GM12874 (cell line): ENCODE data around the gene DYRK3.

Experiments
- TF ChIP-seq, protein P1 (sequence below): IDR thresholded peaks from 2 replicates; pipeline ENCODE4 v1.5.1; 2011; ENCODE audit warnings: low read depth, mild to moderate bottlenecking, control low read depth, low read length, moderate library complexity; ENCODE audit not compliant: insufficient read depth

DYRK3 gene

DNA sequence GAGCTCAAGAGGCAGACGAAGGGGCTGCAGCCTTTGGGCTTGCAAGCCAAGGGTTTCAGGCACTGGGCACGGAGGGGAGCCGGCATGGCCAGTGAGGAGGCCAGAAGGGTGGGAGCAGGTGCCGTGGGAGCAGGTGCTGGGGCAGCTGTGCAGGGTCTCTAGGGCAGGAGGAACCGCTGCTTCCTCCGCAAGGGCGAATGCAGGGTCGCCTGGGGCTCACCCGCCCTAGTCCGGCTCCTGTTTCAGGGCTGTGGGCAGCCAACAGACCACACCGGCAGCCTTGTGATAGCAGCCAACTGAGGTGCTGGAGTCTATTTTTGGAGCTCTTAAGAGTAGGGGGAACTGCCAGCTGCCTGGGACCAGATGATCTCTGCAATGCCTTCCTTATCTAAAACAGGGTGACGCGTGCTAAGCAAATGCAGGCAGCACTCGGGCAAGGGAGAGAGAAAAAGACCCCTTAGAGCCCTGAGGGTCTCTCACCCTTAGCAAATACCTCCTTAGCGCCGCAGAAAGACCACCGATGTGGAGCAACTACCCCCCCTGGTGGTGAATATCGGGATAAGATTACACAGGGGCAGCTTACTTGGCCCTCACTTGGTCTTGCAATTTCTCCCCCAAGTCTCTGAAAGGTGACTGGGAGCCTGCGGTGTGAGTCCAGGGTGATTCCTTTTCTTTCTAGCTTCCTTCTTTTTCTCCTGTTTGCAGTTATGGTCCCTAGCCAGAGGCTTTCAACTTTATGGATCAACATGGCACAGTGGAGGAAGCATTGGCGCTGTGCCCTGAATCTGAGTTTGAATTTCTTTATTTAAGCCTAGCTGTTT lies 28.7 kb downstream of the DYRK3 start:
- TF ChIP-seq, protein P1, sequence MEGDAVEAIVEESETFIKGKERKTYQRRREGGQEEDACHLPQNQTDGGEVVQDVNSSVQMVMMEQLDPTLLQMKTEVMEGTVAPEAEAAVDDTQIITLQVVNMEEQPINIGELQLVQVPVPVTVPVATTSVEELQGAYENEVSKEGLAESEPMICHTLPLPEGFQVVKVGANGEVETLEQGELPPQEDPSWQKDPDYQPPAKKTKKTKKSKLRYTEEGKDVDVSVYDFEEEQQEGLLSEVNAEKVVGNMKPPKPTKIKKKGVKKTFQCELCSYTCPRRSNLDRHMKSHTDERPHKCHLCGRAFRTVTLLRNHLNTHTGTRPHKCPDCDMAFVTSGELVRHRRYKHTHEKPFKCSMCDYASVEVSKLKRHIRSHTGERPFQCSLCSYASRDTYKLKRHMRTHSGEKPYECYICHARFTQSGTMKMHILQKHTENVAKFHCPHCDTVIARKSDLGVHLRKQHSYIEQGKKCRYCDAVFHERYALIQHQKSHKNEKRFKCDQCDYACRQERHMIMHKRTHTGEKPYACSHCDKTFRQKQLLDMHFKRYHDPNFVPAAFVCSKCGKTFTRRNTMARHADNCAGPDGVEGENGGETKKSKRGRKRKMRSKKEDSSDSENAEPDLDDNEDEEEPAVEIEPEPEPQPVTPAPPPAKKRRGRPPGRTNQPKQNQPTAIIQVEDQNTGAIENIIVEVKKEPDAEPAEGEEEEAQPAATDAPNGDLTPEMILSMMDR, result peak; percentile 77

DNA sequence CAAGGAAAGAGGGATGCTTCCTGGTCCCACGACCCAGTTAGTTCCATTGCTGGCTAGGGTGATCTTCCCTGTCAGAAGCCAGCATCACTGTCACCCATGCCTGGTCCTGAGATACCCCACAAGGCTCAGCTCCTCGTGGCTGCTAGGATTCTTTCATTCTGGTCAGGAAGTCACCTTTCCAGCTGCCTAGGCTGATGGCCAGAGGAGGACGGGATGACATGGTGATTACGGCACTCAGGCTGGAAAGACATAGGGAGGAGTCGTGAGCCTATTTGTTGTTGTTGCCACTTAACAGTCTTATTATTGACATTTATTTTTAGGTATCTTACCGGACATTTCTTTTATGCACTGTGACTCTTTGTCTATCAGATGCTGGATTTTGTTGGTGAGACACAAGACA lies 29.4 kb downstream of the DYRK3 start:
- TF ChIP-seq, protein P1, result no peak

DNA sequence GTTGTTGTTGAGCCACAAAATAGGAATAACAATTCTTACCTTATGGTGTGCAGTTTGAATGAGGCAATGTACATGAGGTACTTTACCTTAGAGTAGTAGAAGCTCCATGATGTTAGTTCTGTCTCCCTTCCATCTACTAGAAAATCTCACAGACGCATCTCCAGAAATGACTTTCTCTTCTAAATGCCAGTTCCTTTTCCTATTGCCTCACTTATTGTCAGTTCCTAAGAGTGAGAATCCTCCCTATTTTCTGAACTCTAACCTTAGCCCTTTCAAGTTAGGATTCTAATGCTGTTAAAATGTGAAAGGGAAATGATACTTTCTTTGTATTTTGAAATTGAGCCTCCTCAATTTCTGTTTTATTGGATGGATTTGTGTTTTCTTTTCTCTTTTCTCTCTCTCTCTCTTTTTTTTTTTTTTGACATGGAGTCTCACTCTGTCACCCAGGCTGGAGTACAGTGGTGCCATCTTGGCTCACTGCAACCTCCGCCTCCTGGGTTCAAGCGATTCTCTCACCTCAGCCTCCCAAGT lies 30.8 kb downstream of the DYRK3 start:
- TF ChIP-seq, protein P1, result no peak

DNA sequence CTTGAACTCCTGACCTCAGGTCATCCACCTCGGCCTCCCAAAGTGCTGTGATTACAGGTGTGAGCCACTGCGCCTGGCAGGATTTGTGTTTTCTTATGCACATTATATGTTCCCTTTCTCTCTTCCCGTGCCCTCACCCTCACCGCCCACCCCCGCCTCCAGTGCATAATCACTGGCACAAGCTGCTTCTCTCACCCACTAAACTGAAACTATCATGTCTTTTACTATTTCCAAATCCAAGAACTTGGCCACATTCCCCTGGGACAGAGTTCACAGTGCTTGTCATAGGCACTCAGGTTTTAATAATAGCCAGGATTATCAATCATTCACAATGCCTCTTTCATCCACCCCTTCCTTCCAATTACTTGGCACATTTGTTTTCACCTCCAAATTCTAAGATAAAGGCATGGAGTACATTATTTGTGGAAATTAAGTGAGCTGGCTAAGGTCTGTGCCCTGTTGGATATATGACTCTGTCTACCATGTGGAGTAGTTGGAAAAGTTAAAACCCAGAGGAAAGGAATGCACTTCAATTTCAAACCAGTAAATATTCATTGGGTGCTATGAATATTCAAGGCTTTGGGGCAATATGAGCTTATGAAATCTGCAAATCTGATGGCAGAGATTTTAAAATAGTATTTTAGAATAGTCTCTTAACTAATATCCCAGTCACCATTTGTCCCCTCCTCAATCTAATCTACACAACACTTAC lies 31.8 kb downstream of the DYRK3 start:
- TF ChIP-seq, protein P1, result no peak

DNA sequence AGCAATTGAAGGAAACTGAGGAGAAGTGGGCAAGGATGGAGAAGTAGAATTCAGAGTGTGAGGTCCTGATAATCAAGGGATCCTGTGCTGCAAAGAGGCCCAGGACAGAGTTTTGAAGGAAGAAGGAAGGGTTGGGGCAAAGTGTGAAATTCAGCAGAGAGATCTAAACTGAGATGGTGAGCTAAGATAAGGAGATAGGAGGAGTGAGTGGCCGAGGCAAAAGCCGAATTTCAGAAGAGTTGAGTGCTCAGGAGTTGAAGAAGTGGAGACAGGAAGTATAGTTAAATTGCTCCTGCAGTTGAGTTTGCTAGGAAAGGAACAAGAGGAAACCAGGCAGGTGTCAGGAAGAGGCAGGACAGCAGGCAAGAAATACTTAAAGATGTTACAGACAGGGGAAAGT lies 33.0 kb downstream of the DYRK3 start:
- TF ChIP-seq, protein P1, result no peak

DNA sequence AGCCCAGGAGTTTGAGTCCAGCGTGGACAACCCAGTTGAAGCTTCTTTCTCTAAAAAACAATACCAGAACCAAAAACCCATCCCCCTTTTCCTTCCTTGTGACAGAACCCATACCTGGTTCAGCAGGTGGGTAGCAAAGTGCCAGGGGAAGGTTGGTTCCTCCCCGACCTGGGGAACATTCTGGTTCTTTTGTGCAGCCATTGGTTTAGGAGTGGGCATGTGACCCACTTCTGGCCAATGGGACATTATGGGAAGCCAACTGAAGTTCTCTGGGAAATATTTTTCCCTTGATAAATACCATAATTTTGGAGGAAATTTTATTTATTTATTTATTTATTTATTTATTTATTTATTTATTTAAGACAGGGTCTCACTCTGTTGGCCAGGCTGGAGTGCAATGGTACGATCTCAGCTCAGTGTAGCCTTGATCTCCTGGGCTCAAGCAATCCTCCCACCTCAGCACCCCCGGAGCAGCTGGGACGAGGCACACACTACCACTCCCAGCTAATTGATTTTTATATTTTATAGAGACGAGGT lies 33.6 kb downstream of the DYRK3 start:
- TF ChIP-seq, protein P1, result no peak

DNA sequence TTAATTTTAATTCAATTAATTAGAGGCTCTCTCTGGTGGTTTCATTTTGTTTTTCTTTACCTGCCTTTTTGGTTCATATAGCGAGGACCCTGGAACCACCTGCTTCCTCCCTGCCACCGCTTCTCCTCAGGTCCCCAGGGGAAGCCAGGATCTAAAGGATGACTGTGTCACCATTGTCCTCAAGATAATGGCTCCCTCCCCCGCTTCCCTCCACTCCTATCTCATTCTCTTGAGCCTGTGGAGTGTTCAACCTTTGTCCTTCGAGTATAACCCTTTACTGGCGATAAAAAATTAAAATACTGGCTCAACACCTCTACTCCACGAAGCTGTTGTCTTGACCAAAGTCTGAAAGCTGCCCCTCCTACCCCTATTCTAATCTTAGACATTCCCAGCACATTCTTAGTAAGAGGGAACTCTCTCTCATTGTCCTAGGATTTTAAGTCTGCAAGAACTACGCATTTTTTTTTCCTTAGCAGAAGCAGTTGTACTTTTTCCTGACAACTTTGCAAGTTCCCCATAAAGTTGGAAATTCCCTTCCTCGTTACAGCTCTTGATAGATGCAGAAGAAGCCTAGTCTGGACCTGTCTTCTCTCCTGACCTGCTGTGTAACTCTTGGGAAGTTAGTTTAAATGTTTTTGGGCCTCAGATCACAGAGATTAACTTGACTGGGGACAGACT lies 36.8 kb downstream of the DYRK3 start:
- TF ChIP-seq, protein P1, result no peak
